Fibroblast of pulmonary artery (primary cell): Measurements from ENCODE around the gene FRRS1L.

Experiments used
- DNase-seq: peaks from one replicate; pipeline ENCODE4 v3.0.0-alpha.2; 2010; ENCODE audit warnings: low read depth
- H3K4me3 ChIP-seq: replicated peaks from 2 replicates; pipeline ENCODE4 v1.5.1; 2011; ENCODE audit warnings: low read depth, mild to moderate bottlenecking, control low read depth, low read length, moderate library complexity
- CTCF ChIP-seq: IDR thresholded peaks from 2 replicates; pipeline ENCODE4 v1.5.1; 2011; ENCODE audit warnings: mild to moderate bottlenecking, control low read depth, low read length, inconsistent platforms; ENCODE audit errors: missing control alignments

Gene FRRS1L

DNA sequence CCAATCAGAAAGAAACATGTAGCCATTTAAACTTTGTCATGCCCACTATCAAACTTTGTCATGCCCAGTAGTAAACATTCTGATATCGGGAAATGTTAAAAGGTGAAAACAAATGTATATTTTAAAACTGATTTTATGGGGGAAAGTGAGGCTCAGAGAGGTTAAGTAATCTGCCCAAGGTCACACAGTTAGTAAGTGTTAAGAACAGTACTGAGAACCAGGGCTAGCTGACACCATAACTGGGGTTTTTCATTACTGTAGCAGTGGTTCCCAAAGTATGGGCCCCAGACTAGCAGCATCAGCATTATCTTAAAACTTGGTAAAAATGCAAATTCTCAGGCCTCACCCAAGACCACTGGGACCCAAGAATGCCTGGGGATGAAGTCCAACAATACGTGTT, 9.9 kb upstream of the FRRS1L start:
- TF ChIP-seq CTCF = no peak
- H3K4me3 ChIP-seq = no peak overlapping the region

GRCh38 chr9:109176386-109176785, 9.3 kb upstream of the FRRS1L start:
- no peak for TF ChIP-seq CTCF
- H3K4me3 ChIP-seq = no peak overlapping the region
- no peak for DNase-seq

More for the DNA sequence above, 9.9 kb upstream of the FRRS1L start:
- DNase-seq = no peak

- H3K4me3 ChIP-seq = no peak overlapping the region
- no peak for TF ChIP-seq CTCF
- no peak for DNase-seq
Measured at GRCh38 chr9:109172935-109173334, 5.9 kb upstream of the FRRS1L start.

- no peak overlapping the region for H3K4me3 ChIP-seq
- DNase-seq = peak; percentile 33
- no peak for TF ChIP-seq CTCF
Measured at GRCh38 chr9:109171926-109172325, 4.9 kb upstream of the FRRS1L start.

DNA sequence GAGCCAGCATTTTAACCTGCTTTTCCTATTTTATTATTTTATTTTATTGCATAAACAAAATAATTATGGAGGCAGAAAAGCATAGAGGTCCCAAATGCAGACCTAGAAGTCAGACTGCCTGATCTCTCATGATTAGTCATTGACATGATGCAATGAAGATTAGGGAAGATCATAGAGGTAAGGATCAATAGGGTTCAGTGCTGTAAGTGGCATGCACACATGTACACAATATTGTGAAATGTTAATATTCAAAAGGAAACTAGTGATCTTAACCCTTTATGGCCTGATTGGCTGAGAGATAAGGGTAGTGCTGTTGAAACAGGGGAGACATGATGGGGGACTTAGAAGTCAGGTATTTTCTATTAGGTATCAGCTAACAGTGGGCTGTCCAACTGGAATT, 1.1 kb upstream of the FRRS1L start:
- no peak for TF ChIP-seq CTCF
- no peak overlapping the region for H3K4me3 ChIP-seq
- DNase-seq = no peak

DNA sequence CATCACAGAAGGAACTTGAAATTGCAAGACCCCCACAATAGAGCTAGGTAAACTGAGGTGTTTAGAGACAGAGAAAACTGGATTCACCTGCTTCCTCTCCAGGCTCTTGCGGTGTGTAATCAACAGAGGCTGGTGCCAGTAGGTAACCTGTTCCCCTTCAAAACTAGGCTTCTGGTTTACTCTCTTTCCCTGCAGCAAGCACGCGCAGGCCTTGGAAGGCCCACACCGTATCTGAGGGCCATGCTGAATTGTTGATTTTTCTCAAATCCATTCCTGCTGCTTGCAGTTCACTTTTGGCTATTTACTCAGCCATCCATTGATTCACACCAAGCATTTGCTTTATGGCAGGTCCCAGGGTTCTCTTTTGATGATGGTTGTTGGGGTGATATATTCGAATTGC, 667 bp upstream of the FRRS1L start:
- no peak for DNase-seq
- no peak overlapping the region for H3K4me3 ChIP-seq
- TF ChIP-seq CTCF = no peak

GRCh38 chr9:109166171-109166770, 778 bp downstream of the FRRS1L start:
- DNase-seq = no peak
- TF ChIP-seq CTCF = no peak
- H3K4me3 ChIP-seq = no peak overlapping the region
